Ascending aorta (tissue), 2 donors: ENCODE results near the gene KIAA1549. TPM values are rescaled to one million over a fixed set of nuclear protein-coding genes. Genes with fewer than 3 reads are reported as not detected.

Experiments
- DNase-seq, 2 donors: peaks; one replicate each; pipeline ENCODE4 v3.0.0-alpha.2; 2019; ENCODE audit warnings: low spot score in 2 of 2
- H3K27ac ChIP-seq, 2 donors: fragments of 200-600 bp; sonication (generic); one replicate each; pipeline ENCODE4 v1.5.1; 2016 to 2017; ENCODE audit warnings: mild to moderate bottlenecking in 1 of 2
- H3K27me3 ChIP-seq: fragments of 200-600 bp; sonication (generic); one replicate; pipeline ENCODE4 v1.5.1; 2017
- H3K36me3 ChIP-seq, 2 donors: fragments of 200-600 bp; sonication (generic); one replicate each; pipeline ENCODE4 v1.5.1; 2016
- H3K4me1 ChIP-seq, 2 donors: fragments of 200-600 bp; sonication (generic); one replicate each; pipeline ENCODE4 v1.5.1; 2016 to 2017; ENCODE audit warnings: mild to moderate bottlenecking in 1 of 2
- H3K4me3 ChIP-seq, 2 donors: fragments of 200-600 bp; sonication (generic); one replicate each; pipeline ENCODE4 v1.5.1; 2016 to 2017; ENCODE audit warnings: mild to moderate bottlenecking in 1 of 2
- H3K9me3 ChIP-seq, 2 donors: fragments of 200-600 bp; sonication (generic); one replicate each; pipeline ENCODE4 v1.5.1; 2016
- intact Hi-C: fragments of 100-400 bp; cut with DNase I; formaldehyde crosslinking; loops from one replicate; pipeline ENCODE4 v1.15.1; 2023
- total RNA-seq: library from RNA; depleted of rRNA; stranded (reverse); fragments of >200 nt; gene quantifications from one replicate; pipeline ENCODE4 v1.1.0, GENCODE V29; 2016
- TF ChIP-seq, protein P1 (sequence below), 3 experiments: fragments of 200-600 bp in 2 of 3; fragments of 450-650 bp in 1 of 3; sonication (generic) in 2 of 3; IDR thresholded peaks; one replicate each; pipeline ENCODE4 v1.5.1; 2016 to 2019; ENCODE audit warnings: antibody characterized with exemption in 3 of 3, mild to moderate bottlenecking in 1 of 3, moderate library complexity in 1 of 3

The KIAA1549 gene
- total RNA-seq, 1 donor from 2014 or later = 0.11 TPM

DNA sequence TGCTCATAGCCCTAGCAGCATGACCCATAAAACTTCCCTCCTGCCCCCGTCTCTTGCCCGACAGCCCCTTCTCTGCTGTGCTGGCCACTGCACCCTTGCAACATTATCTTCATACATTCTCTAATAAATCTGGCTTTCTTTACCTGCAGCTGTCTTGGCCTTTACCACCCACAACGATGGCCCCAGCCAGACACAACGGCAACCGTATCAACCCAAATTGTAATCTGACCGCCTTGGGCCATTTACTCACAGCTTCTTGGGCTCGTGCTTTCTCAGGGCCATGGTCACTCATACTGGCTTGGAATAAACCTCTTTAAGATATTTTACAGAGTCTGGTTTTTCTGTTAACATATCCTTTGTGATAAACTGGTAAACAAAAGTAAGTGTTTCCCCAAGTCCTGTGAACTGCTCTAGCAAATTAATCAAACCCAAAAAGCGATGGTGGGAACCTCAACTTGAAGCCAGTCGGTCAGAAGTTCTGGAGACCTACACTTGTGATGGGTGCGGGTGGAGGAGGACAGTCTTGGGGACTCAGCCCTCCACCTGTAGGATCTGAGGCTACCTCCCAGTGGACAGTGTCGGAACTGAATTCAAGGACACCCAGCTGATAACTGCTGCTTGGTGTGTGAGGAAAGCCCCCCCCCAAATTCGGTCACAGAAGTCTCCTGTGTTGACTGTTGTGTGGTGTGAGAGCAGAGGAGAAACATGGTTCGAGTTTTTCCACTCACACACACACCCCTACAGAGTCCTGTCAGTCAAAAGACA lies 95.6 kb downstream of the KIAA1549 start:
- no peak for DNase-seq
- TF ChIP-seq, protein P1, sequence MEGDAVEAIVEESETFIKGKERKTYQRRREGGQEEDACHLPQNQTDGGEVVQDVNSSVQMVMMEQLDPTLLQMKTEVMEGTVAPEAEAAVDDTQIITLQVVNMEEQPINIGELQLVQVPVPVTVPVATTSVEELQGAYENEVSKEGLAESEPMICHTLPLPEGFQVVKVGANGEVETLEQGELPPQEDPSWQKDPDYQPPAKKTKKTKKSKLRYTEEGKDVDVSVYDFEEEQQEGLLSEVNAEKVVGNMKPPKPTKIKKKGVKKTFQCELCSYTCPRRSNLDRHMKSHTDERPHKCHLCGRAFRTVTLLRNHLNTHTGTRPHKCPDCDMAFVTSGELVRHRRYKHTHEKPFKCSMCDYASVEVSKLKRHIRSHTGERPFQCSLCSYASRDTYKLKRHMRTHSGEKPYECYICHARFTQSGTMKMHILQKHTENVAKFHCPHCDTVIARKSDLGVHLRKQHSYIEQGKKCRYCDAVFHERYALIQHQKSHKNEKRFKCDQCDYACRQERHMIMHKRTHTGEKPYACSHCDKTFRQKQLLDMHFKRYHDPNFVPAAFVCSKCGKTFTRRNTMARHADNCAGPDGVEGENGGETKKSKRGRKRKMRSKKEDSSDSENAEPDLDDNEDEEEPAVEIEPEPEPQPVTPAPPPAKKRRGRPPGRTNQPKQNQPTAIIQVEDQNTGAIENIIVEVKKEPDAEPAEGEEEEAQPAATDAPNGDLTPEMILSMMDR (IDR thresholded peaks at IDR 0.05) = no peak
- Histone ChIP-seq H3K9me3 (no peaks in the 10 kb centered on the region), H3K27me3 (no peaks in the 10 kb centered on the region), H3K4me3 (no peak overlapping the region), H3K36me3 (no peaks in the 10 kb centered on the region), H3K4me1 (no peaks in the 10 kb centered on the region), H3K27ac (no peak overlapping the region)
- intact Hi-C loops = no loop called here

DNA sequence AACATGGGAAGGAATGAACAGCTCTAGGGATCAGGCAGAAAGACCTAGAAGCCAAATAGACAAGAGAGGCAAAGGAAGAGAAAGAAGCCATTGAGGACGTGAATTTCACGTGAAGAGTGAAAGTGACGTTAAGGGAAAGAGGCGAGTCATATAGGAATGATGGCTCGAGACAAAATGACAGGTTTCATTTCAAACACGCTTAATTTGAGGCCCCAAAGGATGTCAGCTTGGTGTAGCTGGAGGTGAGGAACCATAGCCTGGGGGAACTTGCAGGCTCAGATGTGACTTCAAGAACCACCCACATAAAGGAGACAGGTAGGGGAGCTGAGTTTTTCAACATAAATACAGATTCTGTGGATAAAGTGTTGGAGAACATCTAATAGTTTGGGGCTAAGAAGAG lies 98.9 kb downstream of the KIAA1549 start:
- H3K36me3 ChIP-seq = no peaks in the 10 kb centered on the region
- no peaks in the 10 kb centered on the region for H3K9me3 ChIP-seq
- no peak overlapping the region for H3K4me3 ChIP-seq
- no peaks in the 10 kb centered on the region for H3K4me1 ChIP-seq
- no peak for DNase-seq
- no peak overlapping the region for H3K27ac ChIP-seq
- H3K27me3 ChIP-seq = no peaks in the 10 kb centered on the region
- intact Hi-C loops = no loop called here
- TF ChIP-seq, protein P1 (IDR thresholded peaks at IDR 0.05) = no peak

DNA sequence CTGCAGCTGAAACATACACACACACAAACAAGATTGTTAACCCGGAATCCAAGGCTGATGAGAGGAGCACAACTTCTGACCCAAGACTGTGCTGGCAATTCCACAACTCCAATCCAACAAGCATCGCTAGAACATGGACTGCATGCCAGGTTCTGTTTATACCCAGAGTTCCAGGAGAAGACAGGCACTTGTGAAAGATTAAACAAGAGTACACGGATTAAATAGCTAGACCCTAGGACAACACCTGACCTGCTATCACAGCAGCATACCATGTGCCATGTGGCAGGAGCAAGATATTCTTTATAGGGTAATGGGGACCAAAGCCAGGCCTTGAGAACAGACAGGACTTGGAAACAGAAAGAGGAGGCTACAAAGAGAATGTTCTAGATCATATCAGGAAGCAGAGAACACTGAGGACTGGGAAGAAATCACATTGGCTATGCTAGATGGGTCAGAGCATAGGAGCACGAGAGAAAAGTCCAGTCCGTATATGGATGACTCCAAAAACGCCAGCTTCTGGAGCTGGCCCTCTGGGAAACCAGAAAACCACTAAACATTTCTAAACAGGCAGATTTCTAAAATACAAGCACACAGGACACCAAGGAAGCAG lies 99.5 kb downstream of the KIAA1549 start:
- Histone ChIP-seq H3K27me3 (no peaks in the 10 kb centered on the region), H3K9me3 (no peaks in the 10 kb centered on the region), H3K27ac (no peak overlapping the region), H3K36me3 (no peaks in the 10 kb centered on the region), H3K4me1 (no peaks in the 10 kb centered on the region), H3K4me3 (no peak overlapping the region)
- DNase-seq = no peak
- TF ChIP-seq, protein P1 (IDR thresholded peaks at IDR 0.05) = no peak
- intact Hi-C loops = no loop called here

DNA sequence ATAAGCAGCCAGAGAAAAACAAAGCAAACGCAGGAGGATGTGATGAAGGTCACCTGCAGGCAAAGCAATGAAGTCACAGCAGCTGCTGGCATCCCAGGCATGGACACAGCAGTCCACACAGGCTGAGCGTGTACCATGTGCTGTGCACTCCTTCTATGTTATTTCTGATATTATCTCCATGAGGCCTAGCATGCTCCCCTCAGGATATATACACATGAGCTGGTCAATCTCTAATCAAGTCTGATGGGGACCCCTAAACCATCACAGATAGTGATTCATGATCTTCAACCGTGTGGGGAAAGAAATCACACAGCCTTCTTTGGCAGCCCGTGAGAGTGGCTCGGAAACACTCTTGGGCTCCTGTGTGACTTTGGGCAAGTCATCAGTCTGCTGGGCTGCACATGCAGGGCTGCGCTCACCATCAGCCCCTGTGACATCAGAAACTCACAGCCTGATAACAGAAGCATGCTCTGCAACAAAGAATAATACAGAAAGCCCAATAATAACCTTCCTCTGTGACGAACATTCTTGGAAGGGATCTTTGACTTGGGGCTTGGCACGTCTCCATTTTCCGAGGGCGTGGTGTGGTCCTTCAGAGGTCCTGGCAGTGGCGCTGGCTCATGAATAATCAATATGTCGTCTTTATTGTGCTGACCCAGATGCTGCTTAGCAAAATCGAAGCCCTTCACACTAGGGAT lies 100.2 kb downstream of the KIAA1549 start:
- TF ChIP-seq, protein P1 (IDR thresholded peaks at IDR 0.05) = no peak
- intact Hi-C loops = no loop called here
- Histone ChIP-seq H3K27me3 (no peaks in the 10 kb centered on the region), H3K27ac (no peak overlapping the region), H3K4me1 (no peaks in the 10 kb centered on the region), H3K9me3 (no peaks in the 10 kb centered on the region), H3K36me3 (no peaks in the 10 kb centered on the region), H3K4me3 (no peak overlapping the region)
- no peak for DNase-seq

DNA sequence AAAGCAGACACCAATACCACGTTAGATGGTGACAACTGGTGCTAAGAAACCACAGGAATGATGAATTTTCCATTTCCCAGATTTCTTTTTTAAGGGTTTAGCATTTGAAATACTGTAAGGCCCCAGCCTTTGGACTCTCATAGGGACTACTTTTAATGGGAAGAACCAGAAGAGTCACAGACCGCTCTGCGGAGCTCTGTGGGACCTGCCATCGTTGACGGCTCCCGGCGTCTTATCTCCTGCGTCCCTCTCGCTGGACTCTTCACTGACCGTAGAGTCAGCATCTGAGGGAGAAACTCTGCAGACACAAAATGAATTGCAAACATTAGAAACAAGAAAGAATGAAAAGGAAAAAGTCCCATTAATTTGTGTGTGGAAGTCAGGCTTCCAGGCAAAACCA lies 101.8 kb downstream of the KIAA1549 start:
- TF ChIP-seq, protein P1 (IDR thresholded peaks at IDR 0.05) = no peak
- intact Hi-C loops = no loop called here

More for the DNA sequence above, 101.8 kb downstream of the KIAA1549 start:
- Histone ChIP-seq H3K27ac (no peak overlapping the region), H3K4me1 (no peaks in the 10 kb centered on the region), H3K9me3 (no peaks in the 10 kb centered on the region), H3K4me3 (no peak overlapping the region), H3K27me3 (no peaks in the 10 kb centered on the region), H3K36me3 (no peaks in the 10 kb centered on the region)
- no peak for DNase-seq
